DND-41 (cell line): ENCODE data around the gene DDX1.

Experiments
- ATAC-seq: fragments of 200-7000 bp; cut with Tn5 transposase; 3 replicates; pipeline ENCODE4 v1.9.1; 2021; ENCODE audit warnings: low read depth; ENCODE audit not compliant: insufficient read depth
- DNase-seq: peaks from one replicate; pipeline ENCODE4 v3.0.0-alpha.2; 2020
- H2AFZ ChIP-seq: 2 replicates; pipeline ENCODE4 v1.6.0; 2012; ENCODE audit warnings: low read depth, low read length
- H3K27ac ChIP-seq: 2 replicates; pipeline ENCODE4 v1.5.1; 2012; ENCODE audit warnings: low read length, inconsistent platforms
- H3K27me3 ChIP-seq: fragments of 200-600 bp; sonication (generic); 2 replicates; pipeline ENCODE4 v1.6.0; 2012; ENCODE audit warnings: low read length, mild to moderate bottlenecking, inconsistent platforms; ENCODE audit not compliant: insufficient read depth, poor library complexity
- H3K36me3 ChIP-seq: 2 replicates; pipeline ENCODE4 v1.5.1; 2012; ENCODE audit warnings: low read length, inconsistent platforms; ENCODE audit not compliant: insufficient read depth
- H3K4me1 ChIP-seq: 2 replicates; pipeline ENCODE4 v1.5.1; 2012; ENCODE audit warnings: mild to moderate bottlenecking, low read length; ENCODE audit not compliant: insufficient read depth
- H3K4me2 ChIP-seq: 2 replicates; pipeline ENCODE4 v1.6.0; 2012; ENCODE audit warnings: mild to moderate bottlenecking, moderate library complexity, low read length, inconsistent platforms; ENCODE audit not compliant: insufficient read depth
- H3K4me3 ChIP-seq, 2 experiments: fragments of 200-600 bp in 1 of 2; shearing (Covaris generic) in 1 of 2; 2 replicates each; pipeline ENCODE4 v1.5.1; 2012 to 2016; ENCODE audit warnings: inconsistent platforms in 2 of 2, low read length in 2 of 2, mild to moderate bottlenecking in 2 of 2, low read depth in 1 of 2, moderate library complexity in 1 of 2
- H3K79me2 ChIP-seq: 2 replicates; pipeline ENCODE4 v1.6.0; 2012; ENCODE audit warnings: low read length, inconsistent platforms; ENCODE audit not compliant: insufficient read depth
- H3K9ac ChIP-seq: 2 replicates; pipeline ENCODE4 v1.6.0; 2012; ENCODE audit warnings: low read depth, mild to moderate bottlenecking, inconsistent platforms, low read length, moderate library complexity
- H3K9me3 ChIP-seq: 2 replicates; pipeline ENCODE4 v1.5.1; 2012; ENCODE audit warnings: low read length, moderate library complexity, mild to moderate bottlenecking, inconsistent platforms; ENCODE audit not compliant: insufficient read depth, severe bottlenecking
- H4K20me1 ChIP-seq: 2 replicates; pipeline ENCODE4 v1.6.0; 2012; ENCODE audit warnings: low read length; ENCODE audit not compliant: insufficient read depth
- CTCF ChIP-seq: IDR thresholded peaks from 2 replicates; pipeline ENCODE4 v1.5.1; 2012; ENCODE audit warnings: borderline replicate concordance, low read length, moderate library complexity, mild to moderate bottlenecking; ENCODE audit not compliant: poor library complexity, severe bottlenecking; ENCODE audit errors: extremely low read depth
- EZH2 ChIP-seq: IDR thresholded peaks from 3 replicates; pipeline ENCODE4 v1.6.1; 2012; ENCODE audit warnings: borderline replicate concordance, low read depth, mild to moderate bottlenecking, moderate library complexity, low read length, inconsistent platforms; ENCODE audit not compliant: severe bottlenecking

The DDX1 gene

GRCh38 chr2:15582710-15583357 is 8.8 kb upstream of the DDX1 start:
- no peak for ATAC-seq
- Histone ChIP-seq H3K4me3 (no peak overlapping the region), H3K27me3 (no peaks in the 10 kb centered on the region), H3K4me2 (no peak overlapping the region), H3K36me3 (no peaks in the 10 kb centered on the region), H3K4me1 (no peaks in the 10 kb centered on the region), H3K9ac (no peak overlapping the region), H3K27ac (no peak overlapping the region), H3K9me3 (no peaks in the 10 kb centered on the region), H2AFZ (no peak overlapping the region), H3K79me2 (no peaks in the 10 kb centered on the region), H4K20me1 (no peaks in the 10 kb centered on the region)
- DNase-seq = no peak
- no peak for TF ChIP-seq EZH2
- TF ChIP-seq CTCF = no peak

DNA sequence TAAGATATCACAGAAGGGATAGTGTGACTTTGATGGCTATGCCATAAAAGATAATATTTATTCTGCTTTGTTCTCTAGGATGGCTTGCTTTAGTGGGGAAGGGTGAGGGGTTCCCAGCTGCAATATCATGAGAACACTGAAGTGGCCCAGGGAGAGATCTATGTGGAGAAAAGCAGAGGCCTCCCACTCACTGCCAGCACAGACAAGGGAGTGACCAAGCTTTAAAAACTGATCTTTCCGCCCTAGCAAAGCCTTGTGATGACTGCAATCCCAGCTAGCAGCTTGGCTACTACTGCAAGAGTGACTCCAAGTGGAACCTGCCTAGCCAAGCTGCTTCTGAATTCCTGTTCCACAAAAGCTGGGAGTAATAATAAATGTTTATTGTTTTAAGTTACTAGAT is 7.8 kb upstream of the DDX1 start:
- no peaks in the 10 kb centered on the region for H3K79me2 ChIP-seq
- H3K27me3 ChIP-seq = no peaks in the 10 kb centered on the region
- H3K27ac ChIP-seq = no peak overlapping the region
- H3K4me3 ChIP-seq = no peak overlapping the region
- H3K4me2 ChIP-seq = no peak overlapping the region
- no peak overlapping the region for H2AFZ ChIP-seq
- ATAC-seq = no peak
- H3K36me3 ChIP-seq = no peaks in the 10 kb centered on the region
- DNase-seq = no peak
- no peak overlapping the region for H3K9ac ChIP-seq
- TF ChIP-seq CTCF (no peak), EZH2 (no peak)
- H3K9me3 ChIP-seq = no peaks in the 10 kb centered on the region
- H3K4me1 ChIP-seq = no peaks in the 10 kb centered on the region
- H4K20me1 ChIP-seq = no peaks in the 10 kb centered on the region

- DNase-seq (no peak), ATAC-seq (no peak)
- Histone ChIP-seq H3K27me3 (no peaks in the 10 kb centered on the region), H3K9me3 (no peaks in the 10 kb centered on the region), H3K9ac (no peak overlapping the region), H3K4me3 (no peak overlapping the region), H3K4me1 (no peaks in the 10 kb centered on the region), H3K4me2 (no peak overlapping the region), H4K20me1 (no peaks in the 10 kb centered on the region), H3K79me2 (no peaks in the 10 kb centered on the region), H3K27ac (no peak overlapping the region), H2AFZ (no peak overlapping the region), H3K36me3 (no peaks in the 10 kb centered on the region)
- TF ChIP-seq EZH2 (no peak), CTCF (no peak)
Observed at GRCh38 chr2:15584316-15584715, 7.4 kb upstream of the DDX1 start.
